ENCODE data around the gene FOXRED1.

GRCh38 chr11:126318574-126319373 is 49.8 kb downstream of the FOXRED1 start:
- no peak for TF ChIP-seq EZH2 (IDR thresholded peaks at IDR 0.05; ENCODE audit: low read depth)
- TF ChIP-seq, protein P1, sequence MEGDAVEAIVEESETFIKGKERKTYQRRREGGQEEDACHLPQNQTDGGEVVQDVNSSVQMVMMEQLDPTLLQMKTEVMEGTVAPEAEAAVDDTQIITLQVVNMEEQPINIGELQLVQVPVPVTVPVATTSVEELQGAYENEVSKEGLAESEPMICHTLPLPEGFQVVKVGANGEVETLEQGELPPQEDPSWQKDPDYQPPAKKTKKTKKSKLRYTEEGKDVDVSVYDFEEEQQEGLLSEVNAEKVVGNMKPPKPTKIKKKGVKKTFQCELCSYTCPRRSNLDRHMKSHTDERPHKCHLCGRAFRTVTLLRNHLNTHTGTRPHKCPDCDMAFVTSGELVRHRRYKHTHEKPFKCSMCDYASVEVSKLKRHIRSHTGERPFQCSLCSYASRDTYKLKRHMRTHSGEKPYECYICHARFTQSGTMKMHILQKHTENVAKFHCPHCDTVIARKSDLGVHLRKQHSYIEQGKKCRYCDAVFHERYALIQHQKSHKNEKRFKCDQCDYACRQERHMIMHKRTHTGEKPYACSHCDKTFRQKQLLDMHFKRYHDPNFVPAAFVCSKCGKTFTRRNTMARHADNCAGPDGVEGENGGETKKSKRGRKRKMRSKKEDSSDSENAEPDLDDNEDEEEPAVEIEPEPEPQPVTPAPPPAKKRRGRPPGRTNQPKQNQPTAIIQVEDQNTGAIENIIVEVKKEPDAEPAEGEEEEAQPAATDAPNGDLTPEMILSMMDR (conservative IDR thresholded peaks at IDR 0.05) = no peak

Measured in PC-9 (cell line).